ENCODE measurements around the gene MED17. TPM values are rescaled to one million over a fixed set of nuclear protein-coding genes. Genes with fewer than 3 reads are reported as not detected.
A peak's percentile ranks its signal among the peaks of the same experiment; 100 is the strongest.

The MED17 gene
- total RNA-seq, 1 donor from 2014 or later, result 25.1 TPM

DNA sequence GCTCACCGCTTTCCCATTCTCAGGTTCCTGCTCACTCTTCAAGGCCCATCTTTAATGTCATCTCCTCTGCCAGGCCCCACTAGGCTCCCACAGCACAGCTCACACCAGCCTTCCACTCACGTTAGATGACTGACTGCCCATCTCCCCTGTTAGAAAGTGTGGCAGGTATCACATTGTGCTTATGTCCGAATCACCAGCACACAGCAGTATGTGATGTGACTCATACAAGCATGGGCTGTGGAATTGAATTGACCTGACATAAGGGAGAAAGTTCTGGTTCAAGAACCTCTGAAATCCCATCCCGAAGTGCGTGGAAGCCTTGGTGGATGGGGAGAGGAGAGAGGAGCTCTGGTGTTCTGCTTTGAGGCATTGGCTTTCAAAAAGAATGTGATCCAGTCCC, 59.8 kb downstream of the MED17 start:
- no peak overlapping the region for H3K4me3 ChIP-seq (ENCODE audit: low read length in 3 of 3)
- no peak overlapping the region for H3K27ac ChIP-seq (ENCODE audit: low read depth, low read length)
- peaks cover 0 to 3% (median 0%) of the 10 kb centered on the region in 3 donors for H3K27me3 ChIP-seq (ENCODE audit: control insufficient read depth in 3 of 3, insufficient read depth in 3 of 3, low read length in 3 of 3)
- no peak overlapping the region for H3K9ac ChIP-seq (ENCODE audit: low read depth in 1 of 3, low read length in 3 of 3)
- H3K36me3 ChIP-seq (ENCODE audit: control insufficient read depth in 3 of 3, insufficient read depth in 3 of 3, low read length in 3 of 3), result no peaks in the 10 kb centered on the region
- no peaks in the 10 kb centered on the region for H3K4me1 ChIP-seq (ENCODE audit: control insufficient read depth in 3 of 3, insufficient read depth in 3 of 3, low read length in 3 of 3)
- H3K9me3 ChIP-seq (ENCODE audit: control insufficient read depth in 3 of 3, low read length in 3 of 3), result no peaks in the 10 kb centered on the region

DNA sequence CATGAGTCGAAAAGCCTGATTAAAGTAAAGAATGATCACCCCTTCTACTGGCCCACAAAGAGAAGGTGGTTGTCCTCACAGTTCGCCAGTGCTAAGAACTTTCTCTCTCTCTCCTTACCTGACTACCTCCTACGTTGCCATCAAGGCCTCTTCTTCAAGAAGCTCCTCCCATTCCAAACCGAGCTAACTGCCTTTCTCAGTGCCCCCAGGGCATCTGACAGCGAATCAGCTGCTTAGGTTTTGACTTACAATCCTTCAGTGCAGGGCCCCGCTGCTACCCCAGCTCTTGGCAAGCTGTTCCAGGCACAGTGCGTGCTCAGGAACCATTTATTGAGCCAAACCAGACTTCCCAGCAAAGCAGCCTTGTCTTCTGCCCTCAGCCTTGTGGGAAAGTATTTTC, 60.5 kb downstream of the MED17 start:
- no peaks in the 10 kb centered on the region for H3K4me1 ChIP-seq (ENCODE audit: control insufficient read depth in 3 of 3, insufficient read depth in 3 of 3, low read length in 3 of 3)
- no peak overlapping the region for H3K9ac ChIP-seq (ENCODE audit: low read depth in 1 of 3, low read length in 3 of 3)
- no peaks in the 10 kb centered on the region for H3K36me3 ChIP-seq (ENCODE audit: control insufficient read depth in 3 of 3, insufficient read depth in 3 of 3, low read length in 3 of 3)
- H3K9me3 ChIP-seq (ENCODE audit: control insufficient read depth in 3 of 3, low read length in 3 of 3), result no peaks in the 10 kb centered on the region
- no peak overlapping the region for H3K4me3 ChIP-seq (ENCODE audit: low read length in 3 of 3)
- H3K27ac ChIP-seq (ENCODE audit: low read depth, low read length), result no peak overlapping the region
- H3K27me3 ChIP-seq (ENCODE audit: control insufficient read depth in 3 of 3, insufficient read depth in 3 of 3, low read length in 3 of 3), result peaks cover 0 to 3% (median 0%) of the 10 kb centered on the region in 3 donors

DNA sequence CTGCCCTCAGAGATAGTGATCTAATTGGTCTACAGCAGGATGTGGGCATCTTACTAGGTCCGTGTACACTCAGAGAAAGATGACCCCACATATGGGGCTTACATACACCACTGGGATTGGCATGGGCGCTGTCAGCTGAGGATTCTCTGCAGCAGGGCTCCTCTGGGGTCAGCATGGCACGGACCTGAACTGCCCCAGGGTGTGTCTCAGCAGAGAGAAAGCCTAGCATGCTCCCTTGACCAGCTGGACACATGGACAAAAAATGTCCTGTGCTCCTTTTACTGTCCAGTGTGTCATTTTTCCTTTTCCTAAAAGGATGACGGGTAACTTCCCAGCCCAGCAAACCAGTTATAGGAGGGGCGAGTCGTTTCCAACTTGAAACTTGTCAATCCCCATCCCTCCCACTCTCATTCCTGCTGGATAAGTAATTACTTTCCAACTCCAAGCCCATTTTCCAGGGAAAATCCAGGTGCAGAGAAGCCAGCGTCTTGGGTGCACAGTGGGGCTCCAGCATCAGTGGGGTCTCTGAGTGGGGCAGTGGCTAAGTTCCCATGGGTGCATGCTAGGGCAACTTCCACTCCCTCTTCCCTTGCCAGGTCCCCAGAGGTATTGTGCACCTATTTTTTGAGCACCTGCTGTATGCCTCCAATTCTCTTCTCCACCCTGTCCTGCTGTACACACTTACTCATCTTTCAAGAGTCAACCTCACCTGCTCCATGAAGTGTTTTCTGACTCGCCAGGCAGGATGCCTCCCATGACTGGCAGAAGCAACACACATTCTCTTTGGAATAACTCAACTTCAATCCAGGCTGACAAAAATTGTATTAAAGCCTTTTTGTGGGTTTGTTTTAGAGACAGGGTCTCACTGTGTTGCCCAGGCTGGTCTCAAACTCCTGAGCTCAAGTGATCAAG, 61.4 kb downstream of the MED17 start:
- no peak overlapping the region for H3K27ac ChIP-seq (ENCODE audit: low read depth, low read length)
- H3K27me3 ChIP-seq (ENCODE audit: control insufficient read depth in 3 of 3, insufficient read depth in 3 of 3, low read length in 3 of 3), result peaks cover 0 to 3% (median 0%) of the 10 kb centered on the region in 3 donors
- H3K36me3 ChIP-seq (ENCODE audit: control insufficient read depth in 3 of 3, insufficient read depth in 3 of 3, low read length in 3 of 3), result no peaks in the 10 kb centered on the region
- H3K4me1 ChIP-seq (ENCODE audit: control insufficient read depth in 3 of 3, insufficient read depth in 3 of 3, low read length in 3 of 3), result peaks cover 0 to 2% (median 0%) of the 10 kb centered on the region in 3 donors
- no peak overlapping the region for H3K4me3 ChIP-seq (ENCODE audit: low read length in 3 of 3)
- no peak overlapping the region for H3K9ac ChIP-seq (ENCODE audit: low read depth in 1 of 3, low read length in 3 of 3)
- no peaks in the 10 kb centered on the region for H3K9me3 ChIP-seq (ENCODE audit: control insufficient read depth in 3 of 3, low read length in 3 of 3)

- no peak overlapping the region for H3K9ac ChIP-seq (ENCODE audit: low read depth in 1 of 3, low read length in 3 of 3)
- peaks cover 0 to 3% (median 0%) of the 10 kb centered on the region in 3 donors for H3K27me3 ChIP-seq (ENCODE audit: control insufficient read depth in 3 of 3, insufficient read depth in 3 of 3, low read length in 3 of 3)
- H3K9me3 ChIP-seq (ENCODE audit: control insufficient read depth in 3 of 3, low read length in 3 of 3), result no peaks in the 10 kb centered on the region
- H3K36me3 ChIP-seq (ENCODE audit: control insufficient read depth in 3 of 3, insufficient read depth in 3 of 3, low read length in 3 of 3), result no peaks in the 10 kb centered on the region
- H3K4me3 ChIP-seq (ENCODE audit: low read length in 3 of 3), result no peak overlapping the region
- peaks cover 0 to 4% (median 0%) of the 10 kb centered on the region in 3 donors for H3K4me1 ChIP-seq (ENCODE audit: control insufficient read depth in 3 of 3, insufficient read depth in 3 of 3, low read length in 3 of 3)
- H3K27ac ChIP-seq (ENCODE audit: low read depth, low read length), result no peak overlapping the region
Measured at GRCh38 chr11:93846411-93846810, 62.3 kb downstream of the MED17 start.

- H3K9me3 ChIP-seq (ENCODE audit: control insufficient read depth in 3 of 3, low read length in 3 of 3), result no peaks in the 10 kb centered on the region
- peaks cover 0 to 3% (median 0%) of the 10 kb centered on the region in 3 donors for H3K27me3 ChIP-seq (ENCODE audit: control insufficient read depth in 3 of 3, insufficient read depth in 3 of 3, low read length in 3 of 3)
- H3K4me3 ChIP-seq (ENCODE audit: low read length in 3 of 3), result peak overlapping the region in 2 of 3 donors; percentile 48 to 63
- H3K9ac ChIP-seq (ENCODE audit: low read depth in 1 of 3, low read length in 3 of 3), result peak overlapping the region in 1 of 3 donors; percentile 16
- peaks cover 0 to 4% (median 0%) of the 10 kb centered on the region in 3 donors for H3K4me1 ChIP-seq (ENCODE audit: control insufficient read depth in 3 of 3, insufficient read depth in 3 of 3, low read length in 3 of 3)
- H3K27ac ChIP-seq (ENCODE audit: low read depth, low read length), result no peak overlapping the region
- H3K36me3 ChIP-seq (ENCODE audit: control insufficient read depth in 3 of 3, insufficient read depth in 3 of 3, low read length in 3 of 3), result no peaks in the 10 kb centered on the region
Measured at GRCh38 chr11:93849201-93849600, 65.1 kb downstream of the MED17 start.

- Histone ChIP-seq H3K4me1 (ENCODE audit: control insufficient read depth in 3 of 3, insufficient read depth in 3 of 3, low read length in 3 of 3) (peaks cover 0 to 4% (median 0%) of the 10 kb centered on the region in 3 donors), H3K9me3 (ENCODE audit: control insufficient read depth in 3 of 3, low read length in 3 of 3) (no peaks in the 10 kb centered on the region), H3K9ac (ENCODE audit: low read depth in 1 of 3, low read length in 3 of 3) (peak overlapping the region; percentile 43 to 59 (median 54)), H3K27me3 (ENCODE audit: control insufficient read depth in 3 of 3, insufficient read depth in 3 of 3, low read length in 3 of 3) (peaks cover 0 to 3% (median 0%) of the 10 kb centered on the region in 3 donors), H3K36me3 (ENCODE audit: control insufficient read depth in 3 of 3, insufficient read depth in 3 of 3, low read length in 3 of 3) (no peaks in the 10 kb centered on the region), H3K27ac (ENCODE audit: low read depth, low read length) (no peak overlapping the region), H3K4me3 (ENCODE audit: low read length in 3 of 3) (peak overlapping the region; percentile 48 to 63 (median 51))
Measured at GRCh38 chr11:93849751-93850593, 65.9 kb downstream of the MED17 start.

- peaks cover 0 to 3% (median 0%) of the 10 kb centered on the region in 3 donors for H3K27me3 ChIP-seq (ENCODE audit: control insufficient read depth in 3 of 3, insufficient read depth in 3 of 3, low read length in 3 of 3)
- peak within 1 kb of the TSS; percentile 48 to 63 (median 51) for H3K4me3 ChIP-seq (ENCODE audit: low read length in 3 of 3)
- H3K36me3 ChIP-seq (ENCODE audit: control insufficient read depth in 3 of 3, insufficient read depth in 3 of 3, low read length in 3 of 3), result no peaks in the 10 kb centered on the region
- no peak within 1 kb of the TSS for H3K27ac ChIP-seq (ENCODE audit: low read depth, low read length)
- H3K4me1 ChIP-seq (ENCODE audit: control insufficient read depth in 3 of 3, insufficient read depth in 3 of 3, low read length in 3 of 3), result peaks cover 0 to 4% (median 0%) of the 10 kb centered on the region in 3 donors
- H3K9ac ChIP-seq (ENCODE audit: low read depth in 1 of 3, low read length in 3 of 3), result peak within 1 kb of the TSS; percentile 43 to 59 (median 54)
- no peaks in the 10 kb centered on the region for H3K9me3 ChIP-seq (ENCODE audit: control insufficient read depth in 3 of 3, low read length in 3 of 3)
Measured at GRCh38 chr11:93850594-93851018, 66.5 kb downstream of the MED17 start, which contains the start of gene VSTM5. VSTM5 (minus strand) TSS chr11:93850618; CDS start chr11:93850502, 116 bp downstream.

GRCh38 chr11:93852242-93852641, 68.2 kb downstream of the MED17 start:
- H3K27ac ChIP-seq (ENCODE audit: low read depth, low read length), result no peak overlapping the region
- H3K36me3 ChIP-seq (ENCODE audit: control insufficient read depth in 3 of 3, insufficient read depth in 3 of 3, low read length in 3 of 3), result no peaks in the 10 kb centered on the region
- H3K4me1 ChIP-seq (ENCODE audit: control insufficient read depth in 3 of 3, insufficient read depth in 3 of 3, low read length in 3 of 3), result peaks cover 0 to 4% (median 0%) of the 10 kb centered on the region in 3 donors
- H3K27me3 ChIP-seq (ENCODE audit: control insufficient read depth in 3 of 3, insufficient read depth in 3 of 3, low read length in 3 of 3), result peaks cover 0 to 3% (median 0%) of the 10 kb centered on the region in 3 donors
- H3K9ac ChIP-seq (ENCODE audit: low read depth in 1 of 3, low read length in 3 of 3), result no peak overlapping the region
- H3K4me3 ChIP-seq (ENCODE audit: low read length in 3 of 3), result no peak overlapping the region
- no peaks in the 10 kb centered on the region for H3K9me3 ChIP-seq (ENCODE audit: control insufficient read depth in 3 of 3, low read length in 3 of 3)

GRCh38 chr11:93857413-93858120, 73.5 kb downstream of the MED17 start:
- Histone ChIP-seq H3K9ac (ENCODE audit: low read depth in 1 of 3, low read length in 3 of 3) (no peak overlapping the region), H3K27ac (ENCODE audit: low read depth, low read length) (no peak overlapping the region), H3K4me1 (ENCODE audit: control insufficient read depth in 3 of 3, insufficient read depth in 3 of 3, low read length in 3 of 3) (no peaks in the 10 kb centered on the region), H3K27me3 (ENCODE audit: control insufficient read depth in 3 of 3, insufficient read depth in 3 of 3, low read length in 3 of 3) (no peaks in the 10 kb centered on the region), H3K4me3 (ENCODE audit: low read length in 3 of 3) (no peak overlapping the region), H3K9me3 (ENCODE audit: control insufficient read depth in 3 of 3, low read length in 3 of 3) (no peaks in the 10 kb centered on the region), H3K36me3 (ENCODE audit: control insufficient read depth in 3 of 3, insufficient read depth in 3 of 3, low read length in 3 of 3) (no peaks in the 10 kb centered on the region)
